HEK293 (cell line): Measurements from ENCODE around the gene DPEP2.
"Not testable (repeated sequence)": the region's sequence is repeated elsewhere in the genome, so short reads cannot be mapped to it uniquely, and the experiment has no call there.

Experiments
- CTCF ChIA-PET: fragments of 350-600 bp; formaldehyde crosslinking; extraction: SDS; loops from one replicate; lab custom pipeline; 2021; ENCODE audit warnings: antibody characterized with exemption; lab: Yijun Ruan, JAX
- POLR2A ChIA-PET: fragments of 300-600 bp; formaldehyde crosslinking; extraction: SDS; loops from one replicate; lab custom pipeline; 2020; ENCODE audit warnings: antibody characterized with exemption, inconsistent platforms; lab: Yijun Ruan, JAX
- H3K27ac ChIP-seq: fragments of 200-500 bp; sonication (Bioruptor generic); 2 replicates; pipeline ENCODE4 v1.5.1; 2014; ENCODE audit warnings: low read depth, low read length, control low read depth, inconsistent platforms; ENCODE audit errors: extremely low read depth
- H3K36me3 ChIP-seq, 2 experiments: fragments of 200-500 bp in 1 of 2; sonication (Bioruptor generic) in 1 of 2; 1 replicate in 1 of 2; 2 replicates in 1 of 2; pipeline ENCODE4 v1.5.1; 2014 to 2017; ENCODE audit warnings: inconsistent platforms in 2 of 2, low read length in 2 of 2; ENCODE audit not compliant: control insufficient read depth in 2 of 2, insufficient read depth in 1 of 2
- H3K4me1 ChIP-seq: fragments of 200-500 bp; sonication (Bioruptor generic); 2 replicates; pipeline ENCODE4 v1.5.1; 2014; ENCODE audit warnings: mild to moderate bottlenecking, low read length, inconsistent platforms; ENCODE audit not compliant: control insufficient read depth, insufficient read depth
- H3K4me3 ChIP-seq: 2 replicates; pipeline ENCODE4 v1.5.1; 2011; ENCODE audit warnings: low read depth, mild to moderate bottlenecking, control low read depth, low read length, moderate library complexity
- H3K9me3 ChIP-seq: fragments of 200-500 bp; sonication (Bioruptor generic); 2 replicates; pipeline ENCODE4 v1.5.1; 2014; ENCODE audit warnings: low read depth, low read length, inconsistent platforms; ENCODE audit not compliant: control insufficient read depth, insufficient read depth
- GFI1B ChIP-seq: fragments of 450-650 bp; formaldehyde crosslinking; IDR thresholded peaks from 2 replicates; pipeline ENCODE4 v1.5.1; 2016; ENCODE audit warnings: missing biosample characterization, missing genetic modification characterization
- GLIS1 ChIP-seq: fragments of 450-650 bp; formaldehyde crosslinking; IDR thresholded peaks from 2 replicates; pipeline ENCODE4 v1.5.1; 2016; ENCODE audit warnings: missing biosample characterization, missing genetic modification characterization
- IKZF3 ChIP-seq: fragments of 450-650 bp; IDR thresholded peaks from 2 replicates; pipeline ENCODE4 v1.5.0; 2018; ENCODE audit warnings: missing biosample characterization, mild to moderate bottlenecking, missing genetic modification characterization, moderate library complexity
- SETDB1 ChIP-seq: IDR thresholded peaks from one replicate; pipeline ENCODE4 v1.6.1; 2017; ENCODE audit warnings: mild to moderate bottlenecking, low read length, moderate library complexity, mixed read lengths; ENCODE audit not compliant: insufficient read length
- ZBTB20 ChIP-seq: fragments of 450-650 bp; formaldehyde crosslinking; IDR thresholded peaks from 2 replicates; pipeline ENCODE4 v1.5.1; 2016; ENCODE audit warnings: missing biosample characterization, missing genetic modification characterization
- ZBTB21 ChIP-seq: fragments of 450-650 bp; formaldehyde crosslinking; IDR thresholded peaks from 2 replicates; pipeline ENCODE4 v1.5.1; 2017; ENCODE audit warnings: missing biosample characterization, missing genetic modification characterization
- ZBTB26 ChIP-seq: fragments of 450-650 bp; formaldehyde crosslinking; optimal IDR thresholded peaks from 2 replicates; pipeline ENCODE3; 2016; ENCODE audit warnings: missing biosample characterization, mild to moderate bottlenecking, missing genetic modification characterization
- ZIC2 ChIP-seq: fragments of 450-650 bp; formaldehyde crosslinking; IDR thresholded peaks from 2 replicates; pipeline ENCODE4 v1.5.1; 2016; ENCODE audit warnings: missing biosample characterization, missing genetic modification characterization
- ZNF132 ChIP-seq: fragments of 450-650 bp; formaldehyde crosslinking; IDR thresholded peaks from 2 replicates; pipeline ENCODE4 v1.5.1; 2017; ENCODE audit warnings: missing biosample characterization, missing genetic modification characterization, borderline replicate concordance
- ZNF18 ChIP-seq: fragments of 450-650 bp; formaldehyde crosslinking; IDR thresholded peaks from 2 replicates; pipeline ENCODE4 v1.5.1; 2016; ENCODE audit warnings: missing biosample characterization, missing genetic modification characterization
- ZNF23 ChIP-seq: fragments of 450-650 bp; formaldehyde crosslinking; IDR thresholded peaks from 2 replicates; pipeline ENCODE4 v1.5.1; 2016; ENCODE audit warnings: missing biosample characterization, missing genetic modification characterization, borderline replicate concordance
- ZNF335 ChIP-seq: fragments of 450-650 bp; formaldehyde crosslinking; conservative IDR thresholded peaks from 2 replicates; pipeline ENCODE4 v1.5.1; 2016; ENCODE audit warnings: missing biosample characterization, missing genetic modification characterization
- ZNF366 ChIP-seq: fragments of 450-650 bp; formaldehyde crosslinking; conservative IDR thresholded peaks from 2 replicates; pipeline ENCODE4 v1.5.1; 2016; ENCODE audit warnings: missing biosample characterization, missing genetic modification characterization
- ZNF433 ChIP-seq: fragments of 450-650 bp; formaldehyde crosslinking; IDR thresholded peaks from 2 replicates; pipeline ENCODE4 v1.5.1; 2016; ENCODE audit warnings: missing biosample characterization, missing genetic modification characterization, low read depth
- ZNF624 ChIP-seq: fragments of 450-650 bp; formaldehyde crosslinking; IDR thresholded peaks from 2 replicates; pipeline ENCODE4 v1.5.1; 2017; ENCODE audit warnings: missing biosample characterization, missing genetic modification characterization
- ZNF629 ChIP-seq: fragments of 450-650 bp; formaldehyde crosslinking; IDR thresholded peaks from 2 replicates; pipeline ENCODE4 v1.5.1; 2017; ENCODE audit warnings: missing biosample characterization, missing genetic modification characterization
- ZSCAN18 ChIP-seq: fragments of 450-650 bp; formaldehyde crosslinking; IDR thresholded peaks from 2 replicates; pipeline ENCODE4 v1.5.1; 2016; ENCODE audit warnings: missing biosample characterization, missing genetic modification characterization
- TF ChIP-seq, protein P1 (sequence below): fragments of 450-650 bp; formaldehyde crosslinking; IDR thresholded peaks from 2 replicates; pipeline ENCODE4 v1.5.1; 2016; ENCODE audit warnings: missing biosample characterization, missing genetic modification characterization

DPEP2 gene

GRCh38 chr16:68015681-68016080 lies 16.4 kb upstream of the DPEP2 start, which contains the start of gene DPEP2NB:
Gene DPEP2NB (minus strand): TSS chr16:68015911. CDS start chr16:68015770, 141 bp downstream.
- POLR2A ChIA-PET: no interaction called here

DNA sequence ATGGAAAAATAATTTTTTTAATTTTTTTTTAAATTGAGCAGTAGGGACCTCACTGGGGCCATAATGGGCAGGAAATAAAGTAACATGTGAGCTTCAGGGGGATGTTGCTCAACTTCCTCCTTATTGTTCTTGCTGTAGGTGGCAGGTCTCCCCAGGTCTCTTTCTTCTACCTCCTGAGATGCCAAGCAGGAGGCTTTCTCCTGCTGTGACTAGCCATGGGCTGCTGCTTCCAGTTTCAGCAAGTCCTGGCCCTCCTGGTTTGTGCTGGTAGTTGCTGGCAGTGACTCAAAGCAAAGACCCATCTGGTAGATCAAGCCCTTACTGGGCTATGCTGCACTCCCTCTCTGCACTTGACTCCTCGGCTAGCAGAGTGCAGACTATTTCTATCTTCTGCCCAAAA lies 14.2 kb upstream of the DPEP2 start:
- CTCF ChIA-PET: interaction anchor here (0.6 to 0.9 kb wide), 3 partner anchors 55 to 80 kb away, joined by 3 to 4 read pairs (median 3); no protein-coding TSS in a partner anchor
- Histone ChIP-seq H3K9me3 (no peaks in the 10 kb centered on the region), H3K4me1 (no peaks in the 10 kb centered on the region), H3K36me3 (no peaks in the 10 kb centered on the region), H3K27ac (no peak overlapping the region)
- TF ChIP-seq GLIS1 (peak; percentile 75), ZNF23 (tag by site-specific recombination) (no peak), ZIC2 (tag by site-specific recombination) (peak; percentile 64)
- TF ChIP-seq, all 188 proteins: peak for 2
- POLR2A ChIA-PET: no interaction called here
- no peak overlapping the region for H3K4me3 ChIP-seq

More at GRCh38 chr16:68015681-68016080, 16.4 kb upstream of the DPEP2 start, which contains the start of gene DPEP2NB:
- Histone ChIP-seq H3K9me3 (no peaks in the 10 kb centered on the region), H3K4me1 (no peaks in the 10 kb centered on the region), H3K4me3 (no peak within 1 kb of the TSS), H3K36me3 (no peaks in the 10 kb centered on the region; a peak in 1 of 3 replicates), H3K27ac (no peak within 1 kb of the TSS)
- CTCF ChIA-PET: interaction anchor here (0.6 to 1.0 kb wide), 2 partner anchors 22 to 309 kb away, joined by 4 to 7 read pairs; no protein-coding TSS in a partner anchor
- TF ChIP-seq ZNF629 (tag by site-specific recombination): peak; percentile 33; the same call in 1 of the 2 replicates
- TF ChIP-seq ZNF18 (tag by site-specific recombination): no peak
- TF ChIP-seq ZBTB21 (tag by site-specific recombination): peak; percentile 66; the same call in 1 of the 2 replicates

GRCh38 chr16:68009872-68010271 lies 10.6 kb upstream of the DPEP2 start:
- H3K4me3 ChIP-seq, H3K27ac ChIP-seq, H3K36me3 ChIP-seq, H3K9me3 ChIP-seq, POLR2A ChIA-PET, CTCF ChIA-PET, H3K4me1 ChIP-seq: not testable (repeated sequence)
- TF ChIP-seq ZNF366 (tag by site-specific recombination): peak; percentile 94

GRCh38 chr16:68009157-68009735 lies 10.0 kb upstream of the DPEP2 start:
- CTCF ChIA-PET: interaction anchor here (0.6 kb wide), 1 partner anchor 10 kb away, joined by 3 read pairs; no protein-coding TSS in a partner anchor

DNA sequence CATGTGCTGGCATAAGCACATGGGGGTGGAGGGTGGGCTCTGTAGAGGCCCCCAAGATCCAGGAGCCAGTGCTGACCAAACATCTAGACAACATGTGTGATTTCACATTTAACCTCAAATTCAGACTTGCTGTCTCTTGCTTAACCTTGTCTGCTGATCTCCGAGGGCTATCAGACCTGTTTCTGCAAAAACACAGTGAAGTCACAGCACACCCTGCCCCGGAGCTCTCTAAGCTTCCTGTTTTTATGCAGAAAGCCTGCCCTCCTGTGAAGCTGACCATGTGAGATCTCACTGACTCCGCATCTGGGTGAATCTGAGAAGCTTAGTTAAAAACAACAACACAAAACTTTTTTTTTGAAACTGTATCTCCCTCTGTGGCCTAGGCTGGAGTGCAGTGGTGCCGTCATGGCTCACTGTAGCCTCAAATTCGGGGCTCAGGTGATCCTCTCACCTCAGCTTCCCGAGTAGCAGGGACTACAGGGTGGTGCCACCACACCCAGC lies 6.6 kb upstream of the DPEP2 start:
- no peak overlapping the region for H3K4me3 ChIP-seq
- H3K4me1 ChIP-seq: no peaks in the 10 kb centered on the region
- ChIA-PET CTCF (interaction anchor here (0.6 to 1.0 kb wide), 3 partner anchors 35 to 1866 kb away, joined by 3 to 4 read pairs (median 4); no protein-coding TSS in a partner anchor), POLR2A (interaction anchor here (0.8 kb wide), 1 partner anchor 79 kb away, joined by 3 read pairs; no protein-coding TSS in a partner anchor)
- H3K9me3 ChIP-seq: no peaks in the 10 kb centered on the region
- no peak overlapping the region for H3K27ac ChIP-seq
- H3K36me3 ChIP-seq: no peaks in the 10 kb centered on the region
- no peak for TF ChIP-seq ZNF335 (tag by site-specific recombination)
- TF ChIP-seq ZNF132 (tag by site-specific recombination): no peak
- no peak for TF ChIP-seq ZBTB26 (tag by site-specific recombination)
- no peak for TF ChIP-seq IKZF3 (tag by site-specific recombination)
- TF ChIP-seq ZNF624: no peak
- TF ChIP-seq SETDB1: no peak
- TF ChIP-seq GFI1B (tag by site-specific recombination): no peak
- TF ChIP-seq, protein P1, sequence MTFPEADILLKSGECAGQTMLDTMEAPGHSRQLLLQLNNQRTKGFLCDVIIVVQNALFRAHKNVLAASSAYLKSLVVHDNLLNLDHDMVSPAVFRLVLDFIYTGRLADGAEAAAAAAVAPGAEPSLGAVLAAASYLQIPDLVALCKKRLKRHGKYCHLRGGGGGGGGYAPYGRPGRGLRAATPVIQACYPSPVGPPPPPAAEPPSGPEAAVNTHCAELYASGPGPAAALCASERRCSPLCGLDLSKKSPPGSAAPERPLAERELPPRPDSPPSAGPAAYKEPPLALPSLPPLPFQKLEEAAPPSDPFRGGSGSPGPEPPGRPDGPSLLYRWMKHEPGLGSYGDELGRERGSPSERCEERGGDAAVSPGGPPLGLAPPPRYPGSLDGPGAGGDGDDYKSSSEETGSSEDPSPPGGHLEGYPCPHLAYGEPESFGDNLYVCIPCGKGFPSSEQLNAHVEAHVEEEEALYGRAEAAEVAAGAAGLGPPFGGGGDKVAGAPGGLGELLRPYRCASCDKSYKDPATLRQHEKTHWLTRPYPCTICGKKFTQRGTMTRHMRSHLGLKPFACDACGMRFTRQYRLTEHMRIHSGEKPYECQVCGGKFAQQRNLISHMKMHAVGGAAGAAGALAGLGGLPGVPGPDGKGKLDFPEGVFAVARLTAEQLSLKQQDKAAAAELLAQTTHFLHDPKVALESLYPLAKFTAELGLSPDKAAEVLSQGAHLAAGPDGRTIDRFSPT (tag by site-specific recombination): no peak
- no peak for TF ChIP-seq ZSCAN18

More at GRCh38 chr16:68009157-68009735, 10.0 kb upstream of the DPEP2 start:
- no peak overlapping the region for H3K4me3 ChIP-seq
- TF ChIP-seq ZBTB20 (tag by site-specific recombination) (peak; percentile 59), ZNF433 (tag by site-specific recombination) (no peak)
- no peaks in the 10 kb centered on the region for H3K36me3 ChIP-seq
- no peaks in the 10 kb centered on the region for H3K9me3 ChIP-seq
- POLR2A ChIA-PET: no interaction called here
- no peak overlapping the region for H3K27ac ChIP-seq
- H3K4me1 ChIP-seq: no peaks in the 10 kb centered on the region
